Breast epithelium (tissue), 4 donors: ENCODE results near the gene EPM2AIP1. TPM values are rescaled to one million over a fixed set of nuclear protein-coding genes. Genes with fewer than 3 reads are reported as not detected.
"Not testable (repeated sequence)": the region's sequence is repeated elsewhere in the genome, so short reads cannot be mapped to it uniquely, and the experiment has no call there.

ENCODE experiments used
- DNase-seq, 2 donors: peaks; one replicate each; pipeline ENCODE4 v3.0.0-alpha.2; 2019; ENCODE audit warnings: low spot score in 2 of 2
- H3K27ac ChIP-seq, 2 donors: fragments of 200-600 bp; sonication (generic) in 1 of 2; one replicate each; pipeline ENCODE4 v1.5.1; 2016 to 2019; ENCODE audit warnings: mild to moderate bottlenecking in 1 of 2
- H3K27me3 ChIP-seq, 2 donors: fragments of 200-600 bp; sonication (generic) in 1 of 2; one replicate each; pipeline versions ENCODE4 v1.5.1 to v1.6.0; 2017 to 2019; ENCODE audit warnings: control low read depth in 1 of 2, mild to moderate bottlenecking in 1 of 2
- H3K36me3 ChIP-seq: fragments of 200-600 bp; one replicate; pipeline ENCODE4 v1.5.1; 2019
- H3K4me1 ChIP-seq, 2 donors: fragments of 200-600 bp; sonication (generic); one replicate each; pipeline ENCODE4 v1.5.1; 2016 to 2019; ENCODE audit warnings: control low read depth in 1 of 2
- H3K4me3 ChIP-seq, 3 donors: fragments of 200-600 bp; sonication (generic); 1 replicate in 2 of 3; 2 replicates in 1 of 3; pipeline ENCODE4 v1.5.1; 2016 to 2019; ENCODE audit warnings: mild to moderate bottlenecking in 3 of 3, moderate library complexity in 2 of 3
- H3K9me3 ChIP-seq, 2 donors: fragments of 200-600 bp; sonication (generic) in 1 of 2; one replicate each; pipeline ENCODE4 v1.5.1; 2016 to 2019; ENCODE audit warnings: control low read depth in 1 of 2
- POLR2A ChIP-seq: fragments of 450-650 bp; IDR thresholded peaks from one replicate; pipeline ENCODE4 v1.6.1; 2016; ENCODE audit warnings: antibody characterized with exemption, mild to moderate bottlenecking, moderate library complexity
- POLR2AphosphoS5 ChIP-seq, 3 donors: sonication (generic); formaldehyde crosslinking; IDR thresholded peaks; one replicate each; pipeline ENCODE4 v1.6.1; 2017; ENCODE audit warnings: antibody characterized with exemption in 3 of 3
- intact Hi-C: fragments of 100-400 bp; cut with DNase I; formaldehyde crosslinking; loops from one replicate; pipeline ENCODE4 v1.15.1; 2023; ENCODE audit warnings: low total_unique reads
- total RNA-seq, 3 donors: library from RNA; depleted of rRNA; stranded (reverse); fragments of >200 nt; gene quantifications; one replicate each; pipeline ENCODE4 v1.1.0, GENCODE V29; 2016
- TF ChIP-seq, protein P1 (sequence below), 3 donors: fragments of 450-650 bp; IDR thresholded peaks; one replicate each; pipeline ENCODE4 v1.5.1; 2016 to 2017; ENCODE audit warnings: antibody characterized with exemption in 3 of 3, mild to moderate bottlenecking in 3 of 3, moderate library complexity in 3 of 3

Gene EPM2AIP1
- total RNA-seq, 3 donors from 2014 or later: 13.8 to 25.5 (median 14.1) TPM

GRCh38 chr3:36959821-36960220 lies 33.1 kb downstream of the EPM2AIP1 start:
- no peak for TF ChIP-seq POLR2AphosphoS5 (IDR thresholded peaks at IDR 0.05)
- Histone ChIP-seq H3K36me3 (no peaks in the 10 kb centered on the region), H3K9me3 (no peaks in the 10 kb centered on the region), H3K27ac (no peak overlapping the region), H3K4me3 (no peak overlapping the region), H3K4me1 (no peaks in the 10 kb centered on the region), H3K27me3 (no peaks in the 10 kb centered on the region)
- DNase-seq: no peak
- intact Hi-C loops: no loop called here

- Histone ChIP-seq H3K27ac (peak overlapping the region in 1 of 2 donors; percentile 30), H3K36me3 (no peaks in the 10 kb centered on the region), H3K27me3 (no peaks in the 10 kb centered on the region), H3K9me3 (no peaks in the 10 kb centered on the region), H3K4me3 (no peak overlapping the region), H3K4me1 (no peaks in the 10 kb centered on the region)
- intact Hi-C loops: no loop called here
- DNase-seq: no peak
- TF ChIP-seq, protein P1, sequence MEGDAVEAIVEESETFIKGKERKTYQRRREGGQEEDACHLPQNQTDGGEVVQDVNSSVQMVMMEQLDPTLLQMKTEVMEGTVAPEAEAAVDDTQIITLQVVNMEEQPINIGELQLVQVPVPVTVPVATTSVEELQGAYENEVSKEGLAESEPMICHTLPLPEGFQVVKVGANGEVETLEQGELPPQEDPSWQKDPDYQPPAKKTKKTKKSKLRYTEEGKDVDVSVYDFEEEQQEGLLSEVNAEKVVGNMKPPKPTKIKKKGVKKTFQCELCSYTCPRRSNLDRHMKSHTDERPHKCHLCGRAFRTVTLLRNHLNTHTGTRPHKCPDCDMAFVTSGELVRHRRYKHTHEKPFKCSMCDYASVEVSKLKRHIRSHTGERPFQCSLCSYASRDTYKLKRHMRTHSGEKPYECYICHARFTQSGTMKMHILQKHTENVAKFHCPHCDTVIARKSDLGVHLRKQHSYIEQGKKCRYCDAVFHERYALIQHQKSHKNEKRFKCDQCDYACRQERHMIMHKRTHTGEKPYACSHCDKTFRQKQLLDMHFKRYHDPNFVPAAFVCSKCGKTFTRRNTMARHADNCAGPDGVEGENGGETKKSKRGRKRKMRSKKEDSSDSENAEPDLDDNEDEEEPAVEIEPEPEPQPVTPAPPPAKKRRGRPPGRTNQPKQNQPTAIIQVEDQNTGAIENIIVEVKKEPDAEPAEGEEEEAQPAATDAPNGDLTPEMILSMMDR (IDR thresholded peaks at IDR 0.05): no peak
- TF ChIP-seq POLR2A (no peak), POLR2AphosphoS5 (IDR thresholded peaks at IDR 0.05) (no peak)
These were observed 34.9 kb downstream of the EPM2AIP1 start for GRCh38 chr3:36957862-36958686.

DNA sequence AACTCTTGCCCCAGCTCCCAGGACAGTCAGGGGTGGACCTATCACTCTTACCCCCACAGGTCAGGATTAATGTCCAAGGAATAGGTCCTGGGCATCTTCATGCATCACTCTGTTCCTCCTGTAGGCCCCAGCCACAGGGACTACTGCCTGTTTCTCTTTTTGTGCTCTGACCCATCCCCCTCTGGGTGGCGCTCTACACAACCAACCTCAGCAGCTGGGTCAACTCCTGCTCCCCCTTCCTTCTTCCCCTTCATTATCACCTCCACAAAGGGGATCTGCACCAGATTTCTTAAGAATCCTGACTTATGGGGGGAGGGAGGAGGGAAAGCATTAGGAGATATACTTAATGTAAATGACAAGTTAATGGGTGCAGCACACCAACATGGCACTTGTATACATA lies 35.9 kb downstream of the EPM2AIP1 start:
- H3K27me3 ChIP-seq: no peaks in the 10 kb centered on the region
- H3K36me3 ChIP-seq: no peaks in the 10 kb centered on the region
- H3K27ac ChIP-seq: no peak overlapping the region
- H3K4me1 ChIP-seq: no peaks in the 10 kb centered on the region
- DNase-seq: no peak
- H3K9me3 ChIP-seq: no peaks in the 10 kb centered on the region
- intact Hi-C loops: no loop called here
- TF ChIP-seq POLR2AphosphoS5 (IDR thresholded peaks at IDR 0.05) (no peak), POLR2A (no peak)
- TF ChIP-seq, protein P1 (IDR thresholded peaks at IDR 0.05): no peak
- no peak overlapping the region for H3K4me3 ChIP-seq

DNA sequence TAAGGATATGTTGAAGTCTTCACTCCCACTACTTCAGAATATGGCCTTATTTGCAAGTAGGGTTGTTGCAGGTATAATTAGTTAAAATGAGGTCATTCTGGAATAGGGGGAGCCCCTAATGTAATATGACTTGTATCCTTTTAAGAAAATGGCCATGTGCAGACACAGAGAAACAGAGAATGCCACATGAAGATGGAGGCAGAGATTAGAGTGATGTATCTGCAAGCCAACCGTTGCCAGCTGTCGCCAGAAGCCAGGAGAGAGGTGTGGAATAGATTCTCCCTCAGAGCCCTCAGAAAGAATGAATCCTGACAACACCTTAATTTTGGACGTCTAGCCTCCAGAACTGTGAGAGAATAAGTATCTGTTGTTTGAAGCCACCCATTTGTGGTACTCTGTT lies 36.8 kb downstream of the EPM2AIP1 start:
- TF ChIP-seq POLR2AphosphoS5 (IDR thresholded peaks at IDR 0.05): no peak
- no peak for TF ChIP-seq POLR2A
- TF ChIP-seq, protein P1 (IDR thresholded peaks at IDR 0.05): no peak
- Histone ChIP-seq H3K36me3 (no peaks in the 10 kb centered on the region), H3K4me1 (no peaks in the 10 kb centered on the region), H3K9me3 (no peaks in the 10 kb centered on the region), H3K4me3 (no peak overlapping the region), H3K27me3 (no peaks in the 10 kb centered on the region), H3K27ac (no peak overlapping the region)
- intact Hi-C loops: no loop called here
- no peak for DNase-seq

DNA sequence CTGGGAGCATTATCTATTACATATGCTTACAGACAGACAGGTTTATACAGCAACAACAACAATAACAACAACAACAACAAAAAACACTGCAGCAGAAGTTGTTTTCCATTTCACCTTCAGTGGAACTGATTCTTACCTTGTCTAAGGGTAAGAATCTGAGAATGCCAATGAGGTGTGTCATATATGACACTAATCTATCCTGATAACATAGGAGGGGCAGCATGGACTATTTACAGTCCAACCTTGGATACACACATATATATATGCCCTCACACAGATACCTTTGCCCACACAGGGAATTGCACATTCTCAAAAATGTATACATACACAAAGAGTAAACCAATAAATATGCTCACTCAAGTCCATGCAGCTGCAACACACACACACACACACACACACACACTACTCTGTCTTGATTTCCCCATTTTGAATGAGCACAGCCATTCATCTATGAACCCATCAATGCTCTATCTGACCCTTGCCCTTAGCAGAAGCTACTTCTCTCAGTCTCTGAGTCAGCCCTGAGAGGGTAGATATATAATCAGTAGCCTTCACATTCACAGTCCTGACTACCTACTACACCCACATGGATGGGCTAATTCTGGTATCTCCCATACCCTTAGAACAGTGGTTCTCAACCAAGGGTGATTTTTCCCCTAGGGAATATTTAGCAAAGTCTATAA lies 38.3 kb downstream of the EPM2AIP1 start:
- H3K36me3 ChIP-seq: no peaks in the 10 kb centered on the region
- no peaks in the 10 kb centered on the region for H3K9me3 ChIP-seq
- H3K4me3 ChIP-seq: no peak overlapping the region
- no peaks in the 10 kb centered on the region for H3K27me3 ChIP-seq
- intact Hi-C loops: no loop called here
- H3K4me1 ChIP-seq: no peaks in the 10 kb centered on the region
- DNase-seq: no peak
- H3K27ac ChIP-seq: no peak overlapping the region
- no peak for TF ChIP-seq POLR2AphosphoS5 (IDR thresholded peaks at IDR 0.05)
- TF ChIP-seq POLR2A: no peak
- TF ChIP-seq, protein P1 (IDR thresholded peaks at IDR 0.05): no peak

DNA sequence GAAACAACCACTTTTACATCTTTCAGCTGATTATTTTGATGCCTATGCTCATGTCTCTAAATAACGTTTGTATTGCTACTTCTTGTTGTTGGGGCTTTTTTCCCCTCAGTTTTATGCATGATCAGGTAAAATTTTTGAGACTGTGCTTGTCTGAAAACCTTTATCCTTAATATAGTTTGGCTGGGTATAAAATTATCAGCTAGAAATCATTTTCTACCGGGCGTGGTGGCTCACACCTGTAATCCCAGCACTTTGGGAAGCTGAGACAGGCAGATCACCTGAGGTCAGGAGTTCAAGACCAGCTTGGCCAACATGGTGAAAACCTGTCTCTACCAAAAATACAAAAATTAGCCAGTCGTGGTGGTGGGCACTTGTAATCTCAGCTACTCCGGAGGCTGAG lies 45.1 kb downstream of the EPM2AIP1 start:
- H3K27ac ChIP-seq, H3K4me1 ChIP-seq, H3K27me3 ChIP-seq, DNase-seq, H3K4me3 ChIP-seq, H3K36me3 ChIP-seq, intact Hi-C loops: not testable (repeated sequence)
- peaks cover 7 to 13% of the 10 kb centered on the region in 2 donors for H3K9me3 ChIP-seq
